ENCODE data around the gene PRKCA.
A peak's percentile ranks its signal among the peaks of the same experiment; 100 is the strongest.

PRKCA gene

DNA sequence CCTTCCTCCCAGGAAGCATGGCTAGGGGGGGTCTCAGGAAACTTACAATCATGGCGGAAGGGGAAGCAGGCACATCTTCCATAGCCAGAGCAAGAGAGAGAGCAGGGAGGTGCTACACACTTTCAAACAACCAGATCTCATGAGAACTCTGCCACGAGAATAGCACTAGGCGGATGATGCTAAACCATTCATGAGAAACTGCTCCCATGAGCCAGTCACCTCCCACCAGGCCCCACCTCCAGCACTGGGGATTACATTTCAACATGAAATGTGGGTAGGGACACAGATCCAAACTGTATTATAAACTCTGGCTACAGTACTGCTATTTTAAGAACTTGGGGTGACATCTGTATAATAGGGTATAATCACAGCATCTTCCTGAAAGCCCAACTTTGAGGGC lies 449.4 kb downstream of the PRKCA start:
- DNase-seq: no peak

DNA sequence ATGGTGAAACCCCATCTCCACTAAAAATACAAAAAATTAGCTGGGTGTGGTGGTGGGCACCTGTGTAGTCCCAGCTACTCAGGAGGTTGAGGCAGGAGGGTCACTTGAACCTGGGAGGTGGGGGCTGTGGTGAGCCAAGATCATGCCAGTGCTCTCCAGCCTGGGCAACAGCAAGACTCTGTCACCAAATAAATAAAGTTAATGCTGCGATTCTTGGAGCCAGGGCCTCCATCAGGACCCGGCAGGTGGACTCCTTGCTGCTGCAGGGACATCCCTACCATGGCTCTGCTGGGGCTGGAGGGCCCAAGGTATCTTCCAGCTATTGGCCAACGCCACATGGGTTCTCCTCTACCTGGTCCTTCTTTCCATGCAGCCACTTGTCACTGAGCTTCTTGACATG lies 450.0 kb downstream of the PRKCA start:
- DNase-seq: no peak

DNA sequence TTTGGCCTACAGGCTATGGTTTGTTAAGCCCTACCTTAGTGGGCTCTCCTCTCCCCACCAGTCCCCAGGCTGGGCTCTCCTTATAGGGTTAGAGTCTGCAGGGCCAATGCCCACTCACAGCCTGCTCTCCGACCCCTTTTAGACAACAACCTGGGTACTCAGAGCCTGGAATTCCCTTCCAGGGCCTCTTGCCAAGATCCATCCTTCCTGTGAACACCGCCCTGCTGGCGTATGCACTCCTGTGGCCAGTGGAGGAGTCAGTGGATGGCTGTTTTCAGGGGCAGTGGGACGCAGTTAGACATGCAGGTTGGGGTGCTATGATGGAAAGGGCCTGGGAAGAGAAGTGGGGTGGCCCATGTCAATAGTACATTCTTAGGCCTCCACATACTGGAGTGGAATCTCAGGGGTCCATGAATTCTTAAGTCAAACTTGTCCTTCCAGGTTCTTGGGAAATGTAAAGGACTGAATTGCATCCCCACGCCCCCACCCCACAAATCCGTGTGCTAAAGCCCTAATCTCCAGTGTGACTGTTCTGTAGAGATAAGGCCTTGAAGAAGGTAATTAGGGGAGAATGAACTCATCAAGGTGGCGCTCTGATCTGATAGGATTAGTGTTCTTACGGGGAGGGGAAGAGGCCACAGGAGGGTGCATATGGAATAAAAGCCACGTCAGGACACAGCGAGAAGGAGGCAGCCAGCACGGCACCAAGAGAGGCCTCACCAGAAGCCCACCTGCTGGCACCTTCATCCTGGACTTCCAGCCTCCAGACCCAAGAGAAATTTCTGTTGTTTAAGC lies 450.9 kb downstream of the PRKCA start:
- DNase-seq: no peak

DNA sequence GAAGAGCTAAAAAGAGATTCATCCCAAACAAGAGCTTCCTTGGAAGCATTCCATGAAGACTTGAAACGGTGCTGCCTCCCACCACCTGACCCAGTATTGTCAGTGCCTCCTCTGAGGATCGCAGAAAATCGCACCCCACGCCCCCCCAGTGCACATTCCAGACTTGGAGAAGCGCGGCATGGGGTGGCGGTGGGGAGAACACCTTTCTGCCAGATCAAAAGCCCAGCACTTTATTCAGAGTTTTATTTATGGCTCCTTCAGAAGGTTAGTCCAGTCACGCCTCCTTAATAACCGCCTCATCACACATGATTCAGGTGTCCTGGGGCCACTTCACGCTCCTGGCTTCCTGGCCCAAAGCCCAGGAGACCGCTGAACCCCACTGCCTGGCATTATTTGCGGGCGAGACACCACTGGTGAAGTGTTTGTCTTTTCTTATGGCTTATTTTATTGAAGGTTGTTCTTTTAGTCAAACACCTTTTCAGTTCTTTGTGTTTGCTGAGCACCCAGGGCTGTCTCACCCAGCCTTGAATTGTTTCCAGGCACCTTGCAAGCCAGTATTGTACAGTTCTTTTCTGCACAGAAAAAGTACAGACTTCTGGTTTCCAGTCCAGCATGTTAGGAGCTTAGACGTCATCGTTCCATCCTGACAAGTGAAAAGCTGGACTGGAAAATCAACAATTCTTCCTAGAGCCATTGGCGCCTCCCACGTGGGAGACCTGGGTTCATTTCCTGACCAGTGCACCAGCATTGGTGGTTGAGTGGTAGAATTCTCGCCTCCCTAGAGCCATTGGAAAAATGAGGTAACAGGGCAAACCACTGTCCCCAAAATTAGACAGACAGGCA lies 452.9 kb downstream of the PRKCA start:
- no peak for DNase-seq

DNA sequence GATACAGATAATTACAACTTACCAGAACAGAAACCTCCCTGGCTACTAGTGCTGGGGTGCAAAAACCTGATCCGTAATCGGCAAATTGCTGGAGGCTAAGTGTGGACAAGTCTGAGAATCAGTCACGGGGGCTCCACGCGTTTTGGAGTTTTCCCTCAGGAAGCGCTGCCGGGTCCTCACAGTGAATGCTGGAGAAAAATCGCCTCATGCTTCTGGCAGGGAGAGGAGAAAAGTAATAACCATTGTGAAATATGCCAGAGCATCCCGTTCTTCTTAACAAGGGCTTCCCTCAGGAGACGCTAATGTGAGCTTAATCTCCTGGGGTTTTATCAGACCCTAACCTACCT lies 453.5 kb downstream of the PRKCA start:
- no peak for DNase-seq

DNA sequence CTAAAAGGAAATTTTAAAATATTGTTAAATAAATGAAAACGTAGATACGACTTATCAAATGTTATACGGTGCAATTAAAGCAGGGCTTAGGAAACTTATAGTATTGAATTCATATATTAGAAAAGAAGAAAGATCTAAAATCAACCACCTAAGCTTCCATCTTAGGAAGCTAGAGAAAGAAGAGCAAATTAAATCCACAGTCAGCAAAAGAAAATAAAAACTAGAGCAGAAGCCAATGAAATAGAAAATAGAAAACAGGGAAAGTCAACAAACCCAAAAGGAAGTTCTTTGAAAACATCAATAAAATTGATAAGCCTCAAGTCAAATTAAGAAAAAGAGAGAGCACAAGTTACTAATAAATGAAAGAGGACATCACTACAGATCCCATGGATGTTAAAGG lies 457.9 kb downstream of the PRKCA start:
- DNase-seq: no peak

DNA sequence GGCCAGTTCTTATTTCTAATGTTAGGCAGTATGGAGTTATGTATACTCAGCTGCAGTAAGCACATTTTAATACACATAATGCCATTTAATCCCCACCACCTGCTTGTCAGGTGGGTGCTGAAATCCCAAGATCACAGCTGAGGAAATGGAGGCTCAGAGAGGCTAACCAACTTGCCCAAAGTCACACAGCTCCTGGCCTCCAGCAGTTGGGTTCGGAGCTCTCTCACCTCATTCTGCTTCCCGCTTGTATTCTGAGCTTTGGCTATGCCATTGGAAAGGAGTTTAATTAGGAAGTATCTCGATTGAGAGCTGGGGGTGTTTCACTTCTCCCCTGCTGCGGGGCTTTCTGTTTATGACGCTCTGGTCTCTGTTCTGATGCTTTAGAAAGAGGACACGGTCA lies 459.9 kb downstream of the PRKCA start:
- DNase-seq: no peak

DNA sequence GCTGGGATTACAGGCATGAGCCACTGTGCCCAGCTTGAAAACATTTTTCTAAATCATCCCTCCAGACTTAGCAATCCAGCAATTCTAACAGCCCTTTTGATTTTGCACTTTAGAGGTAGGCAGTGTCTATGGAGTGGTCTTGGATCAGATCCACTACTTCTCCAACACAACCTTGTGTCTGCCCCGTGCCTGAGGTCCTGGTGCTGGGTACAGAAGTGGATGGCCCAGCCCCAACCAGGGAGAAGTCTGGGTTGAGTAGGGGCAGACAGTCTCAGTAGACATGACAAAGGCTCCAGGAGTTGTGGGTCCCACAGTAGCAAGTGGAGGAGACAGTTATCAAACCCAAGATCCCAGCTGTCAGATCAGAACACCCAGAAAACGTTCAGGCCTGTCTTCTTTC lies 460.6 kb downstream of the PRKCA start:
- DNase-seq: no peak

DNA sequence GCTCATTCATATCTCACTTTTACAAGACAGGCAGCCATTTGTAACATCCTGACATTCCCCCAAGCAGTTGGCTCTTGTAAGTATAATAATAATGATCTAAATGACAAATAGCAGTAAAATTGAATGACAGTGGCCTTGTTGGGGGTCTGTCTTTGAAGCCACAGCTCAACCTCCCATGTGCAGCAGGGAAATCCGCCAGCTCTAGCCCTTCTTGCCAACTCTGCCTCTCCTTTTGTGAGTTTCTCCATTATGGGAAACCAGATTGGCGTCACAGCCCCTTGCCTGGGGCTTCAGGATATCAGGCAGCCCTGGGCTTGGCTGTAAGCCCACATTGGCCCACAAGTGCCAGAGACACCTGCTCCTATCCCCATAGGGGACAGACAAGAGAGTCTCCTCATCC lies 462.1 kb downstream of the PRKCA start:
- no peak for DNase-seq

DNA sequence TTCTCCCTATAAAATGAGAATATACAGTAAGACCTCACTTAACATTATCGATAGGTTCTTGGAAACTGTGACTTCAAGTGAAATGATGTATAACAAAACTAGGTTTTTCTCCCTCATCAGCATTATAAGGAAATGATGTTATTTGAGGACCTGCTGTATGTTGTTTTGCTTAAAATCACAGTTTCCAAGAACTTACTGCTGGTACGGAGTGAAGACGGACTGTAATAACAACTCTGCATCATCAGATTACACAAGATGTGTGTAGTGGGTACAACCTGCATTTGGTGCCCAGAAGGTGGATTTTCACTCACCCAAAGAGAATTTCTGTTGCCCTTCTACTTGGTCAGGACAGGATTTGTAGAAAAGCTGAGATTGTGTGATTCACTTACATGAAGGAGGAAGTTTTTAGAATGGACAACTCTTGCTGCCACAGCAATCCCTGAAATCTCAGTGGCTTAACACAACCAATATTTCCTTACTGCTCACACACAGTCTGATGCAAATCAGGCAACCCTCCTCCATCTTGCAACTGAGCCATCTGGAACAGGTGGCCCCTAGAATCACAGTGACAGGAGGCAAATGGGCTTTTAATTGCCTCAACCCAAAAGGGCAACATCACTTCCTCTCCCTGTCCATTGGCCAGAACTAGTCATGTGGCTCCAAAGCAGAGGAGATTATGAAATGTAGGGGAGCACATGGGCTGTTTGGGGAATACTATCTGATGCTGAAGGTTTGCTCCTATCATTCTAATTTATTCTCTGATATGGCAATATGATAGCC lies 464.9 kb downstream of the PRKCA start:
- DNase-seq: peak in 1 of 5 experiments; percentile 78

DNA sequence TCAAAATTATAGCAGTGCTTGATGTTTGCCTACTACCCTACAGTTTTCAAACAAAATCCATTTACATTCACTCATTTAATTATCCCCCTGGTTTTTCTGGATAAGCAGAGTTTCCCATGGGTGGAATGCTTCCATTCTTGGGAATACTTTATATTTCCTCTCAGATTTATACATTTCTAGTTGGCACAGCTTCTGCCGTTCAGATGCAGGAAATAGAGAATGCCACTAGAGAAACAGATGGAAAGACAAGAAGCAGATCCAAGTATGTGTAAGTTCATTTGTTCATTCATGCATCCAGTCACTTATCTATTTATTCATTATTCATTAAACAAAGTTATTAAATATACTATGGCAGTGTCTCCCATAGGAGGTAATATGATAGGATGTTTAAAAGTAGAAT lies 467.5 kb downstream of the PRKCA start:
- DNase-seq: no peak

DNA sequence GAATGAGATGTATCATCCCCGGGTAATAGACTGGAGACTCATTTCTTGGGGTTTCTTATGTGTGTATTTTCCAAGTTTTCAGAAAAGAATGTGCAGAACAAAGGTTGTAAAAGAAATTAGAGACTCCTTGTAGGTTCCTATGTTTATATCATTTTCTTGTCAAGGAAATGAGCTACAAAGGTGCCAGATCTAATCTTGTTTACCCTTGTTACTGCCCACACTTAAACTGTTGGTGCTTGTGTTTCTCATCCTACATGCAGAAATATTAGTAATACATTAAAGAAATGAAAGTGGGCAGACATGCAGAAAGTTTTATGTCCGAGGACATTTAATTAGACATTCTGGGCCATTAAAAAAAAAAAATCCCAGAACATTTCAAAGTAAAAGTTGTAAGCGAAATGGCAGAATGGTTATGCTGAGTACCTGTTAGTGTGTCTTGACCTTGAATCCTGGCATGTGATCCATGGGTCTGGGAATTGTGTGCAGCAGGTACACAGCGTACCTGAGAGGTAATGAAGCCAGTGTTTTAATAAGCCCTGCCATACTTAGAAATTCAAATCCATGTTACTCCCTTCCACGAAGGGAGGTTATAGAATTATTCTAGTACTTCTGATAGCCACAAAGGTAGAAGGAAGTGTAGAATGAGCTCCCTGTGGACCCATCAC lies 469.9 kb downstream of the PRKCA start:
- no peak for DNase-seq

DNA sequence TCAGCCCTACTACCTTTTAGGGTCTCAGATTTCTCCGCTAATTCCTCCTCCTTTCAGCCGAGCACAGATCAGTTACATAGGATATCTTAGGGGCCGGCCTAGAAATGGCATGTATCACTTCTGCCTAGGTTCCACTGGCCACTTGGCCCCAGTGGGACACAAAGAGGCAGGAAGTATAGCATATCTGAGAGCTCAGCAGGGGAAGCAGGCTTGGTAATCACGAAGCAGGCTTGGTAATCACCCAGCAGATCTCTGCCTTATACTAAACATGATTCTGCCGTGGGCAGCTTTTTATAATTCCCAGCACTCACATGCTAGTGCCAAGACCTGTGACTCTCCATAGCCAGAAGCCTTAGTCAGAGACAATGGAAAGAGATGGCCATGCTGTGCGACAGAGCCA lies 472.9 kb downstream of the PRKCA start:
- no peak for DNase-seq

DNA sequence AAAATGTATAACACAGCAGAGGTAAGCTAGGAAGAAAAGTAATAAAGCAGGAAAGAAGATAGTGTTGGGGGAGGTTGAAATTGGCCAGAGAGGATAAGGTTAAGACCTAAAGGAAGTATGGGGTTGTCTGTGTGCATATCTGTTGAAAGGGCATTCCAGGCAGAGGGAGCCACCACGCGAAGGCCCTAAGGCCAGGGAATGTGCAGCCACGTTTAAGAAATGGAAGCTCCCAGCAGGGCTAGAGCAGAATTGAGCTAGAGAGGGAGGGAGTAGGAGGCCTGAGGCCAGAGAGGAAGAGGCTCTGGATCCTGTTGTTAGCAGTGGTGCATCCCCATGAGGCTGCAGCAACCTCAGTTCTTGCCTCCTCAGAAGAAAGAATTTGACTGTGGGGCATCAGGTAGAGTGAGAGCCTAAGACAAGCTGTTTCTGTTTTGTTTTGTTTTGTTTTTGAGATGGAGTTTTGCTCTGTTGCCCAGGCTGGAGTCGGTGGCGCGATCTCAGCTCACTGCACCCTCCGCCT lies 473.5 kb downstream of the PRKCA start:
- DNase-seq: no peak

DNA sequence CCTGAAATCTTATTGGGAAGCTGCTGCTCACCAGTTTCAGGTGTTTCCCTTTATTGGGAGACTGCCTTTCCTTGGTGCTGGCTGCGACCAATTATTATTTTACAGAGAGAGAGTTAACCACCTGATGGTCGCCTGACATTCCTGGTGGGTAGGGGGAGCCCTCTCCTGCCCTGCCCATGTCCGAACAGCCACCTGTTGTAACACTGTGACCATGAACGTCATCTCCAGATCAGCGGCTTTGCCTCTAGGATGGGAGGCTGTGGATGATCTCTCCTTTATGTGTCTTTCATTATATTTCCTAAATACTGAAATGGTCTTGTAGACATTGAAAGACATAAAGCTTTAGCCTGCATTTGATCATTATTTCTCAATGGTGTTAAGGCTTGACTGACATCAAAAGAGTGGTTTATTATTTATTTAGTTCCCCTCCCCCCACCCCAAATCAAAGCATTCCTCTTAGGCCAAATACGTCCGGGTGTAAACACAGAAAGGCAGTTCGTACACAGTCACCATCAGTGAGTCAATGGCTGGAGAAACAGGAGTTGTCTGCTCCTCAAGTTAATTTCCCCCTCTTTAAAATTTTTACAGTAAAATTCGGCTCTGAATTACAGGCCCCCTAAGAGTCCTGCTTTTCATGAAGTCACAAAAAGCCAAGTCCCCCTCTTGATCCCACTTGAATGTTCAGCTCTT lies 474.7 kb downstream of the PRKCA start:
- DNase-seq: no peak

DNA sequence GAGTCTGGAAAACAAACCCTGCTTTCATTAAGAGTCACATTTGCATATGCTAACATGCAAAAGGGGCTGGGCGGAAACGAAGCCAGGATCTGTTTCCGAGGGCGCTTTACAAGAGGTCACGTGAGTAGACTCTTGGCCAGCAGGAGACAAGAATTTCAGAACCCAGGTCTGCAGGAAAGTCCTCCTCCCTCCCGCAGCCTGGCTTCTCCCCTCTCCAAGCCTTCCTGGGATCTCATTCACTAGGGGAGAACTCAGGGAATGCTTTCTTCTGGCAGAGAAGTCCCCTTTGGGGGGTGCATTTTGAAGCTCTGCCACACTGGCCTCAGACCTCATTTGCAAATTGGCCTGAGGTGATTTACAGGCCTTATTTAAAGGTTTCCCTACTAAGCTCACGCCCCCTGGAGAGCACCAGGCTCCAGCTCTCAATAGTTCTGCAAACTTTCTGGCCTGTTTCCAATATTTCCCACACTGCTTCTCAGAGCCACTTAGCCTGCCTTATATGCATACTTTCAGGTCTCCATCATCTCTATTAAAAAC lies 475.3 kb downstream of the PRKCA start:
- DNase-seq: no peak

DNA sequence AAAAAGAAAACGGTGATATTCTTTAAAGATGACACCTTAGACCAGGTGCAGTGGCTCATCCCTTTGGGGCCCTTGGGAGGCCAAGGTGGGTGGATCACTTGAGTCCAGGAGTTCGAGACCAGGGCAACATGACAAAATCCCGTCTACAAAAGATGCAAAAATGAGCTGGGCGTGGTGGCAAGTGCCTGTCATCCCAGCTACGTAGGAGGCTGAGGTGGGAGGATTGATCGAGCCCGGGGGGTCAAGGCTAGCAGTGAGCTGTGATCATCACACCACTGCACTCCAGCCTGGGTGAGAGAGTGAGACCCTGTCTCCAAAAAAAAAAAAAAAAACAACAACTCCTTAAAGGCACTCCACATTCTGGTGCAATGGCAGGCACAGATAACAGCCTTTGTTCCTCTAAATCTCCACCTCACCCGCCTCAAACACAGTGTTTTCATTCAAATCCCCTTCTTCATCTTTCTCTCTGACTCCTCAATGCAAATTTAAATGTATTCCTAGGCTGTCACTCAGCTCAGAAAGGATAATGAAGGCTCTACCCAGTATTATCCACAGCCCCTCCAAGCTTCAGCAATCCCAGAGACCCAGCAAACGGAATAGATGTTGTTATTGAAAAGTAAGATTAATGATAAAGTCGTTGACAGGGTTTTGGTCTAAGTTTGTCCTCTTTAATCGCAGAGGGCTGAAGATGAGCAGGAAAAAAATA lies 476.3 kb downstream of the PRKCA start:
- DNase-seq: no peak

DNA sequence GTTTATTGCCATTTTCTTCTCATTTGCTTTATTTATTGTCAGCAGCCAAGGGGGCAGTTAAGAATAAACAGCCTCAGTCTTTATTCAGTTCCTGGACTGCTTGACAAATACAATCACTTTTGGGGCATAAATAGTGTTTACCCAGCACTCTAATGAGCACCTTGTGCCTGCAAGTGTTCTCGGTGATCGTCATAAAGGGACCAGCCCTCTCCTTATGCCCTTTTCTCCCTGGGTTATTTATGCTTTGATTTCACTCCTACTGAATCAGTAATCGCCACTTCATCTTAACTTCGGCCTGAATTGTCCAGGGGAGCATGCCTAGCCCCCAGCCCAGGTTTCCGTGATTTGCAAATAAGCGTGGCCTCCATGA lies 476.8 kb downstream of the PRKCA start:
- no peak for DNase-seq

DNA sequence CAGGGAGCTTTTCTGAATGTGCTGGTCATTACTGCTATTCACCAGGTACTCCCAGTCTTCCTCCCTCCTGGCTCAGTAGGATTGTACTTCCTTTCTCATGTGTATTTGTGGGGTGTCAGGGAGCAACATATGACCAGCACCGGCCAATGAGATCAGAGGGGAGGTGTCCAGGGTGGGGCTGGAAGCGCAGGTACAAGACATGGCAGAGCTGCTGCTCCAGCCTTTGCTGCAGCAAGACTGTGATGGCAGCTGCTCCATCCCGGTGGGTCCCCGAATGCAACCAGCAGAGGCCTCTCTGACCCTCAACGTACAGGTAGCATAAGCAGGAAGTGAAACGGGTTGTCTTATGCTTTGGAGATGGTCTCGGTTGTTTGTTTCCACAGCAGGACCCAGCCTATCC lies 478.7 kb downstream of the PRKCA start:
- DNase-seq: no peak

DNA sequence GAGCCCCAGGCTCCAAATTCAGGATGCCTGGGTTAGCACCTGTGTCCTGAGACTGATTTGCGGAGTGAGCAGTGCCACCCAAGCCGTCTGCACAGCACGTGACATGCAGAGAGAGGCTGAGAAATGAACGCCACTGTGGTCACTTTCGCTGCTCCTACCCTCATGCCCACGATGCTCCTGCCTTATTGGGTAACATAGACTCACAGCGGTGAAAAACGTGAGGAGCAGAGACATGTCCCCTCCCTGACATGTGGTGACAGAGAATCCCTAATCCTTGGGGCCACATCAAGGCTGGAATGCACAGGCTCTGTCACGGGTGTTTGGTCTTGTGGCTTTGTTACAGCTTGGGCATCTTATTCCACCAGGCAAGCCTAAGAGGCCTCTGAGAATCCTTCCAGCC lies 480.4 kb downstream of the PRKCA start:
- DNase-seq: no peak
